ENCODE data around the gene ZIC5. TPM values are rescaled to one million over a fixed set of nuclear protein-coding genes. Genes with fewer than 3 reads are reported as not detected.

Gene ZIC5
- total and polyA plus RNA-seq, 9 of the 15 experiments (the other 6 are each of a cell fraction or from before 2014, with no cell fraction given): 0.57 to 2.0 (median 1.1) TPM

DNA sequence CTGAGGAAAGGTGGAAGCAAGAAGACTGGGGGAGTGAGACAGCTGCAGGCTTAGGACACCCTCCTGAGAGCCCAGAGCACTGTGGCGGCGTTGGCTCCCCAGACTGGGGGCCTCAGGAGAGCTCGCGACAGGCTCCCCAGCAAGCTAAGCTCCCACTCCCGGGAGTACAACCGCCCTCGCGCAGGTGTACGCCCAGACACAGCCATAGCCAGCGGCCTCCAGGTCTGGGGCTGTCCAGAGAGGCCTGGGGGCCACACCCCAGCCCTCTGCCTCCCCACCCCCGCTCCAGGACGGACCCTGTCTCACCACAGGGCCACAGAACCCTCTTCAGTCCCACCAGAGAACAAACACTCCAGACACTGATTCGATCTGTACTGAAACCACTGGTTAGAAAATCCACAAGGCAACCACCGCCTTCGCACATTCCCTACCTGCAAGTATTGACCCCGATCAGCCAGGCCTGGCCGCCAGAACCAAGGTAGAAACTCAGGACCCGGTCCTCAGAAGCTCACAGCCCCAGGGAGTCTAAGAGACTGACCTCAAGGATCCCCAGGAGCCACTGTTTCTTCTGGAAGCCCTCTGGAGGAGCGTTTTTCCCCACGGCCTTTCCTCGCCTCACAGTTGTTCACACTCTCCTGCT is 16.3 kb downstream of the ZIC5 start:
- 16% methylated on average over 12 of the region's 21 CpGs for WGBS (ENCODE audit: insufficient coverage, low coverage, missing lambda C conversion rate)
- Histone ChIP-seq H3K27me3 (ENCODE audit: control insufficient read depth in 2 of 2, insufficient read depth in 2 of 2, low read length in 2 of 2) (peaks cover 27 to 62% of the 10 kb centered on the region in 2 experiments; a peak in 4 of 5 replicates), H2AFZ (ENCODE audit: low read depth, low read length) (no peak overlapping the region), H3K4me3 (no peak overlapping the region), H3K27ac (ENCODE audit: extremely low read depth, low read depth, low read length) (no peak overlapping the region), H3K9ac (ENCODE audit: insufficient read depth in 1 of 2, low read depth in 2 of 2, low read length in 2 of 2) (no peak overlapping the region), H3K36me3 (ENCODE audit: control insufficient read depth, insufficient read depth, low read length) (no peaks in the 10 kb centered on the region), H3K4me2 (ENCODE audit: insufficient read depth, low read length) (no peak overlapping the region), H4K20me1 (replicated peaks; ENCODE audit: control insufficient read depth, insufficient read depth, low read length) (no peaks in the 10 kb centered on the region), H3K79me2 (ENCODE audit: control insufficient read depth, insufficient read depth, low read length) (no peaks in the 10 kb centered on the region), H3K9me3 (replicated peaks; ENCODE audit: control insufficient read depth, insufficient read depth, low read depth, low read length) (no peaks in the 10 kb centered on the region), H3K4me1 (replicated peaks in 1 of 2; ENCODE audit: control insufficient read depth in 2 of 2, insufficient read depth in 2 of 2, low read length in 2 of 2) (peaks cover 0 to 16% of the 10 kb centered on the region in 2 experiments; a peak in 2 of 5 replicates), H3K9me1 (ENCODE audit: control insufficient read depth, insufficient read depth, low read length) (no peaks in the 10 kb centered on the region)
- intact Hi-C loops (cut with micrococcal nuclease): no loop called here
- FAIRE-seq (no peak), DNase-seq (ENCODE audit: extremely low read depth in 1 of 4, low spot score in 3 of 4) (no peak), ATAC-seq (no peak; the same call in 2 of the 3 replicates)
- no TSS peak for BruUV-seq (replicated peaks)
- CTCF ChIA-PET (ENCODE audit: low intra/inter-chr PET ratio): no interaction called here
- no peak for TF ChIP-seq XRCC3 (IDR thresholded peaks at IDR 0.05)
- TF ChIP-seq DACH1 (IDR thresholded peaks at IDR 0.05; ENCODE audit: partially characterized antibody): no peak
- no peak for TF ChIP-seq SETDB1 (IDR thresholded peaks at IDR 0.05; ENCODE audit: low read length)
- TF ChIP-seq ZNF124 (CRISPR knock-in tag; IDR thresholded peaks at IDR 0.05): no peak
- no peak for TF ChIP-seq ZNF24 (IDR thresholded peaks at IDR 0.05)
- POLR2A ChIA-PET: interaction anchor here (0.6 to 0.9 kb wide), 2 partner anchors 25 to 249 kb away, joined by 4 read pairs; no protein-coding TSS in a partner anchor
- in situ Hi-C loops (cut with MboI): no loop called here

DNA sequence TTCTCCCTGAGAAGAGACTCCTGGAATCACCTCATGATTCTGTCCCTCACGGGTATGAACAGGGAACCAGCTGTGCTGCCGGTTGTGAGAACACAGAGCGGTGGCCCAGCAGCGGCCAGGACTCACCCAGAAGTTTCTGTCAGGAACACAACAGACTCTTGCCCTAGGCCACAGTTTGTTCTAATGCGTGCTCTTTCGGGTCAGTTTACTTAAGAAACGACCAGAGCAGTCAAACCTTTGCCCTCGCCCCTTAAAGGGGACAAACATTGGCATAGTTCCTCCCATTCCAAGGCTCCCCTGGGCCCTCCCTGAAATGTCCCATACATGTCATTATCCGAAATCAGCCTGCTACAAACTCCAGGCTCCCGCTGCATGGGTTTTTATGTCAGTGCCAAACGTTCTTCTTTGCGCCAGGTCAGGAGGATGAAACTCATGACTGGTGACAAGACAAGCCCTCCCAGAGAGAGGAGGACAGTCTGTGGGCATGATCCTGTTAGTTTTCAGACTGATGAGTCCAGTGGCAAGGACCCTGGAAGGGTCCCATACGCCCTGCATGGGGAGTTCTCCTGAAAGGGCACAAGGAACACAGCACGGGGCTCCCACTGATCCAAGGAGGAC is 18.3 kb downstream of the ZIC5 start:
- FAIRE-seq: no peak
- in situ Hi-C loops (cut with MboI) (no loop called here), intact Hi-C loops (cut with micrococcal nuclease) (no loop called here)
- peaks cover 20 to 55% of the 10 kb centered on the region in 2 experiments; a peak in 3 of 5 replicates for H3K27me3 ChIP-seq (ENCODE audit: control insufficient read depth in 2 of 2, insufficient read depth in 2 of 2, low read length in 2 of 2)
- POLR2A ChIA-PET: no interaction called here
- no peak for DNase-seq (ENCODE audit: extremely low read depth in 1 of 4, low spot score in 3 of 4)
- CTCF ChIA-PET (ENCODE audit: low intra/inter-chr PET ratio): no interaction called here
- no peak overlapping the region for H2AFZ ChIP-seq (ENCODE audit: low read depth, low read length)
- no peaks in the 10 kb centered on the region for H4K20me1 ChIP-seq (replicated peaks; ENCODE audit: control insufficient read depth, insufficient read depth, low read length)
- no peak overlapping the region for H3K4me3 ChIP-seq
- ATAC-seq: no peak
- no peaks in the 10 kb centered on the region for H3K36me3 ChIP-seq (ENCODE audit: control insufficient read depth, insufficient read depth, low read length)
- no peaks in the 10 kb centered on the region for H3K9me1 ChIP-seq (ENCODE audit: control insufficient read depth, insufficient read depth, low read length)
- H3K4me2 ChIP-seq (ENCODE audit: insufficient read depth, low read length): no peak overlapping the region
- no peaks in the 10 kb centered on the region for H3K79me2 ChIP-seq (ENCODE audit: control insufficient read depth, insufficient read depth, low read length)
- no peaks in the 10 kb centered on the region for H3K9me3 ChIP-seq (replicated peaks; ENCODE audit: control insufficient read depth, insufficient read depth, low read depth, low read length)
- H3K9ac ChIP-seq (ENCODE audit: insufficient read depth in 1 of 2, low read depth in 2 of 2, low read length in 2 of 2): no peak overlapping the region
- H3K4me1 ChIP-seq (replicated peaks in 1 of 2; ENCODE audit: control insufficient read depth in 2 of 2, insufficient read depth in 2 of 2, low read length in 2 of 2): peaks cover 0 to 8% of the 10 kb centered on the region in 2 experiments; a peak in 2 of 5 replicates
- 0% methylated on average over 12 of the region's 14 CpGs for WGBS (ENCODE audit: insufficient coverage, low coverage, missing lambda C conversion rate)
- no peak overlapping the region for H3K27ac ChIP-seq (ENCODE audit: extremely low read depth, low read depth, low read length)
- no TSS peak for BruUV-seq (replicated peaks)
- TF ChIP-seq ZNF707 (CRISPR knock-in tag; conservative IDR thresholded peaks at IDR 0.05) (no peak), CEBPB (tag; IDR thresholded peaks at IDR 0.05) (no peak), KDM5B (IDR thresholded peaks at IDR 0.05; ENCODE audit: insufficient replicate concordance, low read depth, low read length) (no peak), CC2D1A (IDR thresholded peaks at IDR 0.05) (no peak), POLR2AphosphoS5 (IDR thresholded peaks at IDR 0.05; ENCODE audit: control insufficient read depth, insufficient read depth, low read depth, low read length) (no peak), PHF8 (IDR thresholded peaks at IDR 0.05; ENCODE audit: borderline replicate concordance, low read length) (no peak), ZNF431 (CRISPR knock-in tag; IDR thresholded peaks at IDR 0.05) (no peak), MEF2A (IDR thresholded peaks at IDR 0.05; ENCODE audit: control insufficient read depth, low read depth, low read length) (no peak), ZNF3 (CRISPR knock-in tag; IDR thresholded peaks at IDR 0.05) (no peak), MIER1 (IDR thresholded peaks at IDR 0.05; ENCODE audit: low read depth) (no peak), NR1H2 (CRISPR knock-in tag; IDR thresholded peaks at IDR 0.05) (no peak), SIX5 (IDR thresholded peaks at IDR 0.05; ENCODE audit: borderline replicate concordance in 1 of 2, insufficient read depth in 1 of 2, low read depth in 1 of 2, low read length in 2 of 2) (no peak), ZNF121 (CRISPR knock-in tag; conservative IDR thresholded peaks at IDR 0.05) (no peak)

Data from K562 (cell line).